Renal cortical epithelial cell (primary cell): Measurements from ENCODE around the gene GNPAT. TPM values are rescaled to one million over a fixed set of nuclear protein-coding genes. Genes with fewer than 3 reads are reported as not detected.

Source experiments
- DNase-seq: peaks from one replicate; pipeline ENCODE4 v3.0.0-alpha.2; 2011; ENCODE audit warnings: low read depth
- total RNA-seq: library from RNA; depleted of rRNA; stranded (reverse); fragments of >200 nt; gene quantifications from 2 replicates; pipeline ENCODE4 v1.2.3, GENCODE V29; 2014

The GNPAT gene
- total RNA-seq, 1 donor from 2014 or later = 51.7 TPM

DNA sequence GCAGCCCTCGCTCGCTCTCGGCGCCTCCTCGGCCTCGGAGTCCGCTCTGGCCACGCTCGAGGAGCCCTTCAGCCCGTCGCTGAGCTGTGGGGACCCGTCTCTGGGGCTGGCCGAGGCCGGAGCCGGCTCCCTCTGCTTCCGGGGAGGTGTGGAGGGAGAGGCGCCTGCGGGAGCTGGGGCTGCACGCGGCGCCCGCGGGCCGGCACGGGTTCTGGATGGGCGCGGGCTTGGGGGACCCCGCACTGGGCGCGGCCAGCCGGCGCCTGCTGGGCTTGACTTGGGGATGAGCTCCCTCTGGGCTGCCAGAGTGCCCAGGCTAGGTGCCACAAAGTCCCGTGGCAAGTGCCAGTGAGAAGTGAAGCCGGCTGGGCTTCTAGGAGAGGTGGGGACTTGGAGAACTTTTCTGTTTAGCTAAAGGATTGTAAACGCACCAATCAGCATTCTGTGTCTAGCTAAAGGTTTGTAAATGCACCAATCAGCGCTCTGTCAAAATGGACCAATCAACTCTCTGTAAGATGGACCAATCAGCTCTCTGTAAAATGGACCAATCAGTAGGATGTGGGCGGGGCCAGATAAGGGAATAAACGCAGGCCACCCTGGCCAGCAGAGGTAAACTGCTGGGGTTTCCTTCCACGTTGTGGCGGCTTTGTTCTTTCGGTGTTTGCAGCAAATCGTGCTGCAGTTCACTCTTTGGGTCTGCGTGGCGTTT lies 76.4 kb downstream of the GNPAT start:
- no peak for DNase-seq

DNA sequence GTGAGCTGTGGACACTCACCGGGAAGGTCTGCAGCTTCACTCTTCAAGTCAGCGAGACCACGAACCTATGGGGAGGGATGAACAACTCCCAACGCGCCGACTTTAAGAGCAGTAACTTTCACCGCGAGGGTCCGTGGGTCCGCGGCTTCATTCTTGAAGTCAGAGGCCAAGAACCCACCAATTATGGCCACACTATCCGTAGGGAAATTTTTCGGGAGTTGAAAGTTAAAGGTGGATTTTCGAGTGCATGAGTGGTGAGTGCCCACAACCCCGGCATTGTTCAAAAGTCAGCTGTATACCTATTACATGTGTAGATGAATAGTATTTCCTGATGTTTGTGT lies 77.0 kb downstream of the GNPAT start:
- DNase-seq = no peak

DNA sequence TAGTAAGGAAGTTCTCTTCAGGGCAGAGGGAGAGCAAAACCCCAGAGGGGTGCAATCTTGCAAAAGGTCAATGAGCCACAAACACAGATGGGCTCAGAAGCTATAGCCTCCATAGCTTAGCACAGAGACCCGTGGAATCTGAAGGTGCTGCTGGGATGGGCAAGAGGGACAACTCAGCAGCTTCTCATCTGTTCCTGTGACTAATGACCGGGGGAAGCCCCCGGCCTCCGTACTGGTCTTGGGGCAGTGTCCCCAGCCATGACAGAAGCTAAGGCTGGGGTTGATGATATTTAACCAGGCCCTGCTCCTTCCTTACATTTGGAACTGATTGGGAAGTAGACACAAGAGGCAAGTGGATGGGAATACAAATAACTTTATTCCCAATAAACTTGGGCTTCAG lies 77.6 kb downstream of the GNPAT start:
- no peak for DNase-seq

DNA sequence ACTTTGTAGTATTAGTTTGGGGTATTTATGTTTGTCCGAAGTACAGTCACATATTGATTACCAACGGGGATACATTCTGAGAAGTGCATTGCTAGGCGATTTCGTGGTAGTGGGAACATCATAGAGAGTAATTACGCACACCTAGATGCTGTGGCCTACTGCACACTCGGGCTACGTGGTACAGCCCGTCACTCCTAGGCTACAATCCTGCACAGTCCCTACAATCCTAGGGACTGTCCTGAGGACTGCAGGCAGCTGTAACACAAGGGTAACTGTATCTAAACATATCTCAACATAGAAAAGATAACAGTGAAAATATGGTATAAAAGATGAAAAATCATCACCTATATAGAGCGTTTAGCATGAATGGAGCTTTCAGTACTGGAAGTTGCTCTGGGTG lies 78.1 kb downstream of the GNPAT start:
- DNase-seq = no peak

DNA sequence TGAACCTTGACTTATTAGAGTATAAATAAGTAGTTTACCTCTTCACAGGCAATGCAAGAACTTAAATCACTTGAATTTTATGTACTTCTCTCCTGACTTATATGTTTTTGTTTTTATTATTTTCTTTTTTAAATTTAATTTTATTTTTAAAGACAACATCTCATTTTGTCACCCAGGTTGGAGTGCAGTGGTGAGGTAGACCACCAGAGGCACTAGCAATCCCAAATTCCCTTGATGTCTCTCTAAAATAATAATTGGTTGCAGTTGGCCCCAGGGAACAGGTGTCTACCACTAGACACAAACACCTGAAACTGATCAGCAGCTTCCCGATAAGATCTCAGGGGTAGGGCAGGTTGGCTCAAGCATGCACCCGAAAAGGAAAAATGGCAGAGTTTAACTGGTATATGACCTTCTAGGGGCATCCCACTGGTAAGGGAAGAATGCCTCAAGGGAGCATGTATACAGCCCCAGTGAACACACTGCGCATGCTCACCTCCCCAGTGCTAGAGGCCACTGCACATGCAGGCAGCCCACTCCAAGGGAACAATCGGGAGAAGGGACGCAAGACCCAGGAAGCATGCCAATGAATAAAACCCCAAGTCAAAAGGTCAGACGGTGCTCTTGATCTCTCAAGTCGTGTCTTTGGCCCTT lies 82.0 kb downstream of the GNPAT start:
- no peak for DNase-seq

DNA sequence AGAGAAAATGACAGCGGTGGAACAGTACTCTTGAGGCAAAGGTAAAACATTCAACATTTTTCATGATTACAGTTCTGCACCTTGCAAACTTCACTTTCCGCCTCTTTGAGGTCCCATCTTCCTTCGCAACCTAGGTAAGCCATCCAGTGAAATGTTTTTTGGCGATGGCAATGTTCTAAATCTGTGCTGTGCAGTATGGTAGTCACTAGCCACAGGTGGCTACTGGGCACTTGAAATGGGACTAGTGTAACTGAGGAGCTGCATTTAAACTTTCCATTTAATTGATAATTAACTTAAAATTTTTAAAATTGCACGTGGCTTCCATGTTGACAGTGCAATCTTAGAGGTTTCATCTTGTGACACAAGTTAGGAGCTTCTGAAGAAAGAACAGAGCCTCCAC lies 83.6 kb downstream of the GNPAT start:
- no peak for DNase-seq

DNA sequence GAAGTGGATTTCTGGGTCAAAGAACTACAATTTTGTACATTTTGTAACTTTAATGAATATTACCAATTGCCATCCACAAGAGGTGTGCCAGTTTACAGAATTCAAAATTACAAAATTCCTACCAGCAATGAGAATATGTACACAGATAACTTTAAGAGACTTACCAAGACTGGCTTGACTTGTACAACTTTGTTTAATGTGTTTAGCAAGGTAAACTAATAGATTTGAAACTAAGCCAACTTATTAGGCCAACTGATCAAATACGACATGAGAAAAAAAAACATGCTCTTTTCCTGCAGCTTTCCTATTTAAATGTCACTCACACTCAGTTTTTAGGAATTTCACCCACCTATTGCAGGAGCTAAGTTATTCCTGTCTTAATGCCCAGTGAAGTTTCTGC lies 85.2 kb downstream of the GNPAT start:
- DNase-seq = no peak

Other genes starting within 250 kb of the GNPAT start
- 2.4 and 3.2 TPM in 2 replicates for gene FAM89A, start 201.0 kb upstream of the GNPAT start, total RNA-seq
- gene TRIM67, start 79.2 kb upstream of the GNPAT start, total RNA-seq = 0.10 TPM in 1 of 2 replicates, not detected in the other
- 19.3 and 24.8 TPM in 2 replicates for gene EXOC8, start 96.6 kb downstream of the GNPAT start, total RNA-seq
- gene SPRTN, start 97.1 kb downstream of the GNPAT start, total RNA-seq = 14.1 and 20.4 TPM in 2 replicates
- 115 and 142 TPM in 2 replicates for gene EGLN1, start 181.1 kb downstream of the GNPAT start, total RNA-seq